ENCODE results near the gene AGAP1.
A peak's percentile ranks its signal among the peaks of the same experiment; 100 is the strongest.
"Not testable (repeated sequence)": the region's sequence is repeated elsewhere in the genome, so short reads cannot be mapped to it uniquely, and the experiment has no call there.

The AGAP1 gene

GRCh38 chr2:235592430-235592829 is 98.6 kb downstream of the AGAP1 start:
- no peak for DNase-seq (ENCODE audit: low read depth in 2 of 2)

- DNase-seq (ENCODE audit: low read depth in 2 of 2), result no peak
These were observed 99.0 kb downstream of the AGAP1 start for GRCh38 chr2:235592836-235593235.

GRCh38 chr2:235594041-235594440 is 100.2 kb downstream of the AGAP1 start:
- no peak for DNase-seq (ENCODE audit: low read depth in 2 of 2)

GRCh38 chr2:235594964-235595363 is 101.1 kb downstream of the AGAP1 start:
- no peak for DNase-seq (ENCODE audit: low read depth in 2 of 2)

GRCh38 chr2:235595422-235596010 is 101.7 kb downstream of the AGAP1 start:
- DNase-seq (ENCODE audit: low read depth in 2 of 2), result peak in 1 of 2 experiments; percentile 43

- DNase-seq (ENCODE audit: low read depth in 2 of 2), result no peak
These were observed 102.4 kb downstream of the AGAP1 start for GRCh38 chr2:235596272-235596671.

- DNase-seq (ENCODE audit: low read depth in 2 of 2), result no peak
These were observed 103.3 kb downstream of the AGAP1 start for GRCh38 chr2:235597081-235597615.

- DNase-seq (ENCODE audit: low read depth in 2 of 2), result no peak
These were observed 104.2 kb downstream of the AGAP1 start for GRCh38 chr2:235598026-235598425.

GRCh38 chr2:235598532-235599531 is 105.0 kb downstream of the AGAP1 start:
- DNase-seq (ENCODE audit: low read depth in 2 of 2), result no peak

- DNase-seq (ENCODE audit: low read depth in 2 of 2), result no peak
These were observed 105.9 kb downstream of the AGAP1 start for GRCh38 chr2:235599596-235600338.

GRCh38 chr2:235600406-235600805 is 106.6 kb downstream of the AGAP1 start:
- no peak for DNase-seq (ENCODE audit: low read depth in 2 of 2)

- DNase-seq (ENCODE audit: low read depth in 2 of 2), result no peak
These were observed 107.1 kb downstream of the AGAP1 start for GRCh38 chr2:235600926-235601325.

- DNase-seq (ENCODE audit: low read depth in 2 of 2), result no peak
These were observed 108.3 kb downstream of the AGAP1 start for GRCh38 chr2:235601960-235602704.

GRCh38 chr2:235602971-235603370 is 109.1 kb downstream of the AGAP1 start:
- not testable (repeated sequence) for DNase-seq (ENCODE audit: low read depth in 2 of 2)

- DNase-seq (ENCODE audit: low read depth in 2 of 2), result no peak
These were observed 109.8 kb downstream of the AGAP1 start for GRCh38 chr2:235603659-235604058.

- DNase-seq (ENCODE audit: low read depth in 2 of 2), result no peak
These were observed 111.6 kb downstream of the AGAP1 start for GRCh38 chr2:235605312-235606003.

GRCh38 chr2:235606004-235606715 is 112.3 kb downstream of the AGAP1 start:
- DNase-seq (ENCODE audit: low read depth in 2 of 2), result no peak

GRCh38 chr2:235607546-235608199 is 113.8 kb downstream of the AGAP1 start:
- no peak for DNase-seq (ENCODE audit: low read depth in 2 of 2)

GRCh38 chr2:235608200-235608887 is 114.5 kb downstream of the AGAP1 start:
- no peak for DNase-seq (ENCODE audit: low read depth in 2 of 2)

Data from stimulated activated CD4-positive, alpha-beta T cell treated with anti-CD3 and anti-CD28 coated beads, Interleukin-12 subunit alpha, Interleukin-12 subunit beta, amount 100 ng/mL, for 24 hours (primary cell).